CD4-positive, CD25-positive, alpha-beta regulatory T cell (primary cell): ENCODE measurements around the gene C14orf119. TPM values are rescaled to one million over a fixed set of nuclear protein-coding genes. Genes with fewer than 3 reads are reported as not detected.
"Not testable (repeated sequence)": the region's sequence is repeated elsewhere in the genome, so short reads cannot be mapped to it uniquely, and the experiment has no call there.

ENCODE experiments used
- ATAC-seq, 2 donors: fragments of 150-1000 bp; cut with Tn5 transposase; one replicate each; pipeline ENCODE4 v1.10.0; 2021; ENCODE audit warnings: low read depth in 2 of 2, moderate number of reproducible peaks in 2 of 2, moderate library complexity in 1 of 2
- DNase-seq, 3 donors: peaks; one replicate each; pipeline versions ENCODE4 v3.0.0 to v3.0.0-alpha.2; 2012 to 2022; ENCODE audit warnings: mixed read lengths in 1 of 3
- H3K27ac ChIP-seq: one replicate; pipeline ENCODE4 v1.7.0; 2013; ENCODE audit warnings: mild to moderate bottlenecking, low read length; ENCODE audit not compliant: insufficient read depth, poor library complexity, severe bottlenecking
- H3K27me3 ChIP-seq: one replicate; pipeline ENCODE4 v1.7.0; 2013; ENCODE audit warnings: low read length; ENCODE audit not compliant: control insufficient read depth, insufficient read depth
- H3K36me3 ChIP-seq: one replicate; pipeline ENCODE4 v1.7.0; 2013; ENCODE audit warnings: mild to moderate bottlenecking, low read length, moderate library complexity; ENCODE audit not compliant: control insufficient read depth, insufficient read depth
- H3K4me1 ChIP-seq: 2 replicates; pipeline ENCODE4 v1.7.0; 2013; ENCODE audit warnings: mild to moderate bottlenecking, low read length; ENCODE audit not compliant: insufficient read depth, control insufficient read depth, poor library complexity, severe bottlenecking
- H3K4me3 ChIP-seq: one replicate; pipeline ENCODE4 v1.7.0; 2013; ENCODE audit warnings: low read depth, mild to moderate bottlenecking, low read length, moderate library complexity
- H3K9me3 ChIP-seq, 2 experiments: 1 replicate in 1 of 2; 2 replicates in 1 of 2; pipeline ENCODE4 v1.7.0; 2013; ENCODE audit warnings: low read length in 2 of 2, mild to moderate bottlenecking in 1 of 2, moderate library complexity in 1 of 2; ENCODE audit not compliant: control insufficient read depth in 2 of 2
- H3K27ac Mint-ChIP-seq, 3 donors: one replicate each; pipeline ENCODE4 v1.8.0; 2020 to 2022; ENCODE audit warnings: mild to moderate bottlenecking in 3 of 3, mixed read lengths in 3 of 3, moderate library complexity in 2 of 3
- H3K27me3 Mint-ChIP-seq: one replicate; pipeline ENCODE4 v1.8.0; 2022; ENCODE audit warnings: mild to moderate bottlenecking, mixed read lengths
- H3K36me3 Mint-ChIP-seq: one replicate; pipeline ENCODE4 v1.8.0; 2020; ENCODE audit warnings: mixed read lengths
- H3K4me1 Mint-ChIP-seq, 4 donors: one replicate each; pipeline ENCODE4 v1.8.0; 2020 to 2022; ENCODE audit warnings: mixed read lengths in 4 of 4, mild to moderate bottlenecking in 1 of 4
- H3K4me3 Mint-ChIP-seq, 4 donors: one replicate each; pipeline ENCODE4 v1.8.0; 2020 to 2022; ENCODE audit warnings: mild to moderate bottlenecking in 4 of 4, mixed read lengths in 4 of 4, moderate library complexity in 3 of 4
- H3K9me3 Mint-ChIP-seq, 7 donors: one replicate each; pipeline ENCODE4 v1.8.0; 2020 to 2022; ENCODE audit warnings: mixed read lengths in 7 of 7, mild to moderate bottlenecking in 3 of 7, moderate library complexity in 2 of 7
- polyA plus RNA-seq, 4 donors: library from polyadenylated mRNA; unstranded; fragments of 300-500 nt; fragmentation: Illumina TruSeq; gene quantifications; one replicate each; pipeline ENCODE4 v1.2.3, GENCODE V29; 2021
- total RNA-seq: library from RNA; stranded (reverse); gene quantifications from one replicate; pipeline ENCODE4 v1.2.3, GENCODE V29; 2022

Gene C14orf119
- total and polyA plus RNA-seq, 5 donors from 2014 or later: 13.6 to 187 (median 147) TPM

DNA sequence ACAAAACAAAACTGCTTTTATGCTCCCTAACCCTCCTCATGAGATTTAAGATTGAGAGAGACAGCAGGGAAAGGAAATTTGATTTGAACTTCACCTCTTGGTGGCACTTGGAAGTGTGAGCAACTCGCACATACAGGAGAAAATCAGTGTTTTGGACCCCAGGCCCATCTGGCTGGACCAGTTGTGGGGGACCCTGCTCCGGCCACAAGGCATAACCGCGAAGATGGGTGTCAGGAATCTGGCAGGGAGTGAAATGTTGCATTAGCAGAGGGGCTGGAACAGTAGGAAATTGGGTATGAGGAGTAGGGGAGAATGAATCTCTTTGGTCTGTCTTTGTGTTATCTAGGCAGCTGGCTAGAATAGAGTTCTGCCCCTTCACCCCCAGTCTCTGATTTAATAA is 8.3 kb downstream of the C14orf119 start:
- Mint-ChIP-seq H3K4me1 (peaks cover 0 to 15% (median 4%) of the 10 kb centered on the region in 4 donors), H3K27me3 (peaks cover 7% of the 10 kb centered on the region), H3K9me3 (no peaks in the 10 kb centered on the region), H3K27ac (peak overlapping the region in 1 of 3 donors; percentile 92), H3K4me3 (no peak overlapping the region), H3K36me3 (peaks cover 4% of the 10 kb centered on the region)
- DNase-seq (no peak), ATAC-seq (no peak)
- H3K9me3 ChIP-seq: no peaks in the 10 kb centered on the region
- no peaks in the 10 kb centered on the region for H3K4me1 ChIP-seq
- H3K27me3 ChIP-seq: no peaks in the 10 kb centered on the region
- H3K36me3 ChIP-seq: peaks cover 3% of the 10 kb centered on the region
- no peak overlapping the region for H3K27ac ChIP-seq
- H3K4me3 ChIP-seq: no peak overlapping the region

DNA sequence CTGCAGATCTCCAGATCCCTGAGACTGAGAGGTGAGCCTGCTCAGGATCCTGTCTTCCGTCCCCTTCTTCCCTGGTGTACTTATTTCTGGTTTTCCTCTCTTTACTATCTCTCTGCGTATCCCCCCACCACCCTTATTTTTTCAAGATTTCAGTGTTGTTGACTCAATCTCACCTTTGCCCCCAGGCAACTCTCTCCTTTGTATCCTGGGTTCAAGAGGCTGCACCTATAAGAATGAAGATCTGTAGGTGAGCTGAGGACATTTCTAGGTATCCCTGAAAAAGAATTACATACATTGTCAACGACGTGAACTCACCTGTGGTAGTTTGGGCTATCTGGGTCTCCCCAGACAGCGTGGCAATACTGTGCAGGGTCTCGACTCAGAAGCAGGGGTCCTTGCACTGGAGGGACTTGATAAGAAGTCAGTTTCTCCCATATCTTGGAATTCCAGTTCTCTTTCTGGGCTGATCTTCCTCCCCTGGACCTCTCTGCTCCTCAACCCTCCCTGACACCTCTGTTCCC is 8.8 kb downstream of the C14orf119 start:
- no peaks in the 10 kb centered on the region for H3K4me1 ChIP-seq
- H3K27ac ChIP-seq: no peak overlapping the region
- ATAC-seq (no peak), DNase-seq (no peak)
- Mint-ChIP-seq H3K27ac (peak overlapping the region in 1 of 3 donors; percentile 25), H3K9me3 (no peaks in the 10 kb centered on the region), H3K4me1 (peaks cover 0 to 10% (median 4%) of the 10 kb centered on the region in 4 donors), H3K36me3 (peaks cover 4% of the 10 kb centered on the region), H3K27me3 (peaks cover 7% of the 10 kb centered on the region), H3K4me3 (no peak overlapping the region)
- H3K4me3 ChIP-seq: no peak overlapping the region
- no peaks in the 10 kb centered on the region for H3K27me3 ChIP-seq
- H3K36me3 ChIP-seq: no peaks in the 10 kb centered on the region
- H3K9me3 ChIP-seq: no peaks in the 10 kb centered on the region

- H3K27ac Mint-ChIP-seq: peak within 1 kb of the TSS in 1 of 3 donors; percentile 25
- peaks cover under 1% of the 10 kb centered on the region for H3K36me3 Mint-ChIP-seq
Observed at GRCh38 chr14:23104591-23105347, 9.5 kb downstream of the C14orf119 start, which contains the start of gene CIROP. Gene CIROP (minus strand): TSS chr14:23104989. CDS start chr14:23104920, 69 bp downstream.

GRCh38 chr14:23105348-23105824 is 10.1 kb downstream of the C14orf119 start:
- ATAC-seq (no peak), DNase-seq (no peak)
- no peaks in the 10 kb centered on the region for H3K36me3 ChIP-seq
- H3K4me3 Mint-ChIP-seq: peak overlapping the region in 1 of 4 donors; percentile 39
- no peaks in the 10 kb centered on the region for H3K36me3 Mint-ChIP-seq
- H3K4me3 ChIP-seq: no peak overlapping the region
- H3K4me1 ChIP-seq: no peaks in the 10 kb centered on the region
- peaks cover 0 to 5% (median under 1%) of the 10 kb centered on the region in 4 donors for H3K4me1 Mint-ChIP-seq
- peaks cover 2% of the 10 kb centered on the region for H3K27me3 ChIP-seq
- no peaks in the 10 kb centered on the region for H3K9me3 Mint-ChIP-seq
- H3K27ac ChIP-seq: no peak overlapping the region
- H3K27ac Mint-ChIP-seq: no peak overlapping the region
- H3K9me3 ChIP-seq: no peaks in the 10 kb centered on the region
- H3K27me3 Mint-ChIP-seq: peaks cover 7% of the 10 kb centered on the region

More at GRCh38 chr14:23104591-23105347, 9.5 kb downstream of the C14orf119 start, which contains the start of gene CIROP:
- ATAC-seq (no peak), DNase-seq (no peak)
- Mint-ChIP-seq H3K27me3 (peaks cover 7% of the 10 kb centered on the region), H3K9me3 (no peaks in the 10 kb centered on the region), H3K4me3 (peak within 1 kb of the TSS in 1 of 4 donors; percentile 39), H3K4me1 (peaks cover 0 to 5% (median 4%) of the 10 kb centered on the region in 4 donors)
- H3K27ac ChIP-seq: no peak within 1 kb of the TSS
- no peaks in the 10 kb centered on the region for H3K4me1 ChIP-seq
- H3K36me3 ChIP-seq: no peaks in the 10 kb centered on the region
- H3K9me3 ChIP-seq: no peaks in the 10 kb centered on the region
- H3K27me3 ChIP-seq: no peaks in the 10 kb centered on the region
- no peak within 1 kb of the TSS for H3K4me3 ChIP-seq

DNA sequence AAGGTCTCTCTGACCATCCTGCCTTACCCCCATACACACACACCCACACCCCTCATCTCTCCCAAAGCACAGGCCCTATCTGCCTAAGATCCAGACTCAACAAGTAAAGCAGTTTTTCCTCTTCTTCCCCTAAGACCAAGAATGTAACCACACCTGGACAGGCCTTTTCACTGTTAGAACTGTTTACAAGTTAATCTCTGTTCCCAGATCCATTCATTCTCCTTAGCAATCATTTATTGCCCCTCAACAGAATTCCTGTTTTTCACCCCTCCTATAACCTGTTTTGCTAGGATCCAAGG is 11.4 kb downstream of the C14orf119 start:
- no peak for DNase-seq
- ATAC-seq: no peak
- no peaks in the 10 kb centered on the region for H3K9me3 Mint-ChIP-seq
- Histone ChIP-seq H3K9me3 (no peaks in the 10 kb centered on the region), H3K36me3 (no peaks in the 10 kb centered on the region), H3K4me3 (no peak overlapping the region), H3K27ac (no peak overlapping the region), H3K27me3 (peaks cover 3% of the 10 kb centered on the region), H3K4me1 (no peaks in the 10 kb centered on the region)
- peaks cover 7% of the 10 kb centered on the region for H3K27me3 Mint-ChIP-seq
- no peak overlapping the region for H3K4me3 Mint-ChIP-seq
- H3K4me1 Mint-ChIP-seq: no peaks in the 10 kb centered on the region
- H3K27ac Mint-ChIP-seq: peak overlapping the region in 1 of 3 donors; percentile 44
- no peaks in the 10 kb centered on the region for H3K36me3 Mint-ChIP-seq

DNA sequence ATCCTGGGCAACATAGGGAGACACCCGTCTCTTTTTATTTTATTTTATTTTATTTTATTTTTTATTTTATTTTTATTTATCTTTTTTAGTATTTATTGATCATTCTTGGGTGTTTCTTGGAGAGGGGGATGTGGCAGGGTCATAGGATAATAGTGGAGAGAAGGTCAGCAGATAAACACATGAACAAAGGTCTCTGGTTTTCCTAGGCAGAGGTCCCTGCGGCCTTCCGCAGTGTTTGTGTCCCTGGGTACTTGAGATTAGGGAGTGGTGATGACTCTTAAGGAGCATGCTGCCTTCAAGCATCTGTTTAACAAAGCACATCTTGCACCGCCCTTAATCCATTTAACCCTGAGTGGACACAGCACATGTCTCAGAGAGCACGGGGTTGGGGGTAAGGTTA is 12.3 kb downstream of the C14orf119 start:
- H3K9me3 Mint-ChIP-seq, H3K4me1 Mint-ChIP-seq, H3K4me3 ChIP-seq, ATAC-seq, H3K4me3 Mint-ChIP-seq, H3K27me3 ChIP-seq, H3K27me3 Mint-ChIP-seq, H3K36me3 ChIP-seq, H3K27ac Mint-ChIP-seq, H3K36me3 Mint-ChIP-seq, H3K4me1 ChIP-seq, H3K9me3 ChIP-seq, DNase-seq, H3K27ac ChIP-seq: not testable (repeated sequence)

GRCh38 chr14:23108169-23108568 is 12.9 kb downstream of the C14orf119 start:
- H3K36me3 ChIP-seq, H3K27me3 Mint-ChIP-seq, H3K4me1 Mint-ChIP-seq, H3K27me3 ChIP-seq, H3K9me3 ChIP-seq, H3K27ac ChIP-seq, H3K9me3 Mint-ChIP-seq, H3K36me3 Mint-ChIP-seq, H3K27ac Mint-ChIP-seq, ATAC-seq, H3K4me3 ChIP-seq, H3K4me3 Mint-ChIP-seq, DNase-seq, H3K4me1 ChIP-seq: not testable (repeated sequence)

DNA sequence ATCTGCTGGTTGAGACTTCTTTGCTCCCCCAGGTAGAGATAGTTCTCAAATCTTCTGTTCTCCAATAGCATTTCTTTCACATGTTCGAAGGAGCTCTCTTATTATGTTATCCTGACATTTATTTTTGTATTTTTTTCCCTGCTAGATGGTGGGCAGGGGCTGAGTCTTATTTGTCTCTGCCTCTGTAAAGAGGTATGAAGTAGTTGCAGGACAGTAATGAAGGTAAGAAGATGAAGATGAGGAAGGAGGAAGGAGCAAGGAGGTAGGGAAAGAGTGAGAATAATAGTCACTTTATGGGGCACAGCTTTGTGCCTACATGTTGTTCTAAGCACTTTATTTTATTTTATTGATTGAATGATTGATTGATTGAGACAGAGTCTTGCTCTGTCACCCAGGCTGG is 14.5 kb downstream of the C14orf119 start:
- H3K27ac Mint-ChIP-seq: no peak overlapping the region
- no peaks in the 10 kb centered on the region for H3K36me3 ChIP-seq
- H3K27me3 Mint-ChIP-seq: peaks cover 12% of the 10 kb centered on the region
- peaks cover 0 to 2% (median 0%) of the 10 kb centered on the region in 4 donors for H3K4me1 Mint-ChIP-seq
- ATAC-seq (no peak), DNase-seq (no peak)
- H3K4me3 ChIP-seq: no peak overlapping the region
- H3K27ac ChIP-seq: no peak overlapping the region
- peaks cover 3% of the 10 kb centered on the region for H3K27me3 ChIP-seq
- H3K36me3 Mint-ChIP-seq: no peaks in the 10 kb centered on the region
- H3K9me3 ChIP-seq: no peaks in the 10 kb centered on the region
- no peaks in the 10 kb centered on the region for H3K4me1 ChIP-seq
- no peak overlapping the region for H3K4me3 Mint-ChIP-seq
- H3K9me3 Mint-ChIP-seq: peaks cover 0 to 1% (median 0%) of the 10 kb centered on the region in 7 donors
